C4-2B (cell line): Measurements from ENCODE around the gene RNASE7.
A peak's percentile ranks its signal among the peaks of the same experiment; 100 is the strongest.

ENCODE experiments used
- CTCF ChIP-seq: fragments of 450-650 bp; conservative IDR thresholded peaks from 2 replicates; pipeline ENCODE4 v1.5.1; 2017; ENCODE audit warnings: mild to moderate bottlenecking
- ZFX ChIP-seq: fragments of 450-650 bp; IDR thresholded peaks from 2 replicates; pipeline ENCODE4 v1.6.1; 2017

- TF ChIP-seq CTCF (no peak), ZFX (peak; percentile 77)
Measured at GRCh38 chr14:21024585-21025370, 17.4 kb upstream of the RNASE7 start, which contains the start of gene NDRG2.
